Astrocyte of the spinal cord (primary cell): ENCODE results near the gene FNIP2.
A peak's percentile ranks its signal among the peaks of the same experiment; 100 is the strongest.

Source experiments
- DNase-seq: peaks from one replicate; pipeline ENCODE4 v3.0.0; 2011; ENCODE audit warnings: low read depth, low spot score
- H3K4me3 ChIP-seq: 2 replicates; pipeline ENCODE4 v1.5.1; 2011; ENCODE audit warnings: low read depth, mild to moderate bottlenecking, low read length, moderate library complexity
- in situ Hi-C: cut with HindIII; loops from 2 replicates; pipeline ENCODE4 v1.10.0; 2017; ENCODE audit warnings: low sequenced_read_pairs
- TF ChIP-seq, protein P1 (sequence below): IDR thresholded peaks from 2 replicates; pipeline ENCODE4 v1.5.1; 2012; ENCODE audit warnings: low read depth, mild to moderate bottlenecking, low read length, inconsistent platforms

The FNIP2 gene

DNA sequence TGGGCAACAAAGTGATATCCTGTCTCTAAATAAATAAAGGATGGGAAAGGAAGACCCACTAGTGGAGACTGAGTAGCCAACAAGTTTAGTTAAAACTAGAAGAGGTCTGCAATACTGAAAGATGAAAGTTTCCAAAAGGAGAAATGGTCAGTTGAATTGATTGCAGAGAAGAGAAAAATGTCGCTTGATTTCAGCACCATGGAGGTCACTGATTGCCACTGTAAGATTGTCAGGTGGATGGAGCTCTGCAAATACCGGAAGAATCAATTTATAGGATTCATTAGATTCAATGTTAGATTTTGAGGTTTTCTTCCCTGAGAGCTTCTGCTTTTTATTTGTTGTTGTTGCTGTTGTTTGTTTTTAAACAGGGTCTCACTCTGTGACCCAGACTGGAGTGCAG, 5.4 kb upstream of the FNIP2 start:
- DNase-seq = no peak
- H3K4me3 ChIP-seq = no peak overlapping the region
- TF ChIP-seq, protein P1, sequence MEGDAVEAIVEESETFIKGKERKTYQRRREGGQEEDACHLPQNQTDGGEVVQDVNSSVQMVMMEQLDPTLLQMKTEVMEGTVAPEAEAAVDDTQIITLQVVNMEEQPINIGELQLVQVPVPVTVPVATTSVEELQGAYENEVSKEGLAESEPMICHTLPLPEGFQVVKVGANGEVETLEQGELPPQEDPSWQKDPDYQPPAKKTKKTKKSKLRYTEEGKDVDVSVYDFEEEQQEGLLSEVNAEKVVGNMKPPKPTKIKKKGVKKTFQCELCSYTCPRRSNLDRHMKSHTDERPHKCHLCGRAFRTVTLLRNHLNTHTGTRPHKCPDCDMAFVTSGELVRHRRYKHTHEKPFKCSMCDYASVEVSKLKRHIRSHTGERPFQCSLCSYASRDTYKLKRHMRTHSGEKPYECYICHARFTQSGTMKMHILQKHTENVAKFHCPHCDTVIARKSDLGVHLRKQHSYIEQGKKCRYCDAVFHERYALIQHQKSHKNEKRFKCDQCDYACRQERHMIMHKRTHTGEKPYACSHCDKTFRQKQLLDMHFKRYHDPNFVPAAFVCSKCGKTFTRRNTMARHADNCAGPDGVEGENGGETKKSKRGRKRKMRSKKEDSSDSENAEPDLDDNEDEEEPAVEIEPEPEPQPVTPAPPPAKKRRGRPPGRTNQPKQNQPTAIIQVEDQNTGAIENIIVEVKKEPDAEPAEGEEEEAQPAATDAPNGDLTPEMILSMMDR = no peak
- in situ Hi-C loops = no loop called here

DNA sequence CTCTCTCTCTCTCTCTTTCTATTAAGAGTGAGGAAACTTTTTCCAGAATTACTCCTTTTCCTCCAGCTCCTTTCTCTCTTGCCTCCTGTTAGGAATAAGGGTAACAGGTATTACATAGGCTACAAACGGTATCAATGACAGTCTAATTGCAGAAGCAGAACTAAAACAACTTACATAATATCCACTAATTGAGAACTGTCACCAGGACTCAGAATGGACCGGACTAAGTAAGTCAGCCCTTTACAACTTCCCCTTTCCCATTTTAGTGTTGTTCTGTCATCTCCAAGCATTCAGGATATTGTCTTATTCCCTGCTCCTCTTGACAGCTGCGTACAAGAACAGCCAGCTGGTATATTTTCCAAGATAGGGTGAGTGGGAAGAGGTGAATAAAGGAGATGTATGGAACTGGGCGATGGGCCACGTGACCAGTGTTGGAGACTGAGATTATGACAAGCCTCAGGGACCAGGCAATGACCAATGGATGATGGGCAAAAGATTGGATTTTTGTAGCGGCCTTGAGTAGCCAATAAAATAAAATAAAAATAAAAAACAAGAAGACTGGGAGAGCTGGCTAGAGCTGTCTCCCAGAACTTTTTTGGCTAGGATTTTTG, 2.3 kb upstream of the FNIP2 start:
- H3K4me3 ChIP-seq = no peak overlapping the region
- in situ Hi-C loops = no loop called here
- TF ChIP-seq, protein P1 = no peak
- no peak for DNase-seq

DNA sequence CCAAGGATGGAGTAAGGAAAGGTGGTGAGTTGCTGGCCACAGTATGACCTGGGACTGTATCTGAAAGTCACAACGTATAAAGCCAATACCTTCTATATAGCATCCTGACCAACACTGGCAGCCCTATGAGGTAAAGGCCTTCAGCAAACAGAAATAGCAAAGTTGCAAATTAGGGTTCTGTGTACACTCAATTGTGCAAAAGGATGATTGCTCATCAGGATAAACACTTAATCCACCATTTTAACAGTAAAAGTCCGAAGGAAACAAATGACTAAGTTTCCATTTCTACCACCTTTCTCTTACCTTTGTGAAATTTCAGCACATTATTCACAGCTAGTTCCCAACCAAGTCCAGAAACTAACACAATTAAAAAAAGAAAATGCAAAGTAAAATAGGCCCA, 1.4 kb upstream of the FNIP2 start:
- H3K4me3 ChIP-seq = no peak overlapping the region
- TF ChIP-seq, protein P1 = no peak
- in situ Hi-C loops = no loop called here
- DNase-seq = no peak

DNA sequence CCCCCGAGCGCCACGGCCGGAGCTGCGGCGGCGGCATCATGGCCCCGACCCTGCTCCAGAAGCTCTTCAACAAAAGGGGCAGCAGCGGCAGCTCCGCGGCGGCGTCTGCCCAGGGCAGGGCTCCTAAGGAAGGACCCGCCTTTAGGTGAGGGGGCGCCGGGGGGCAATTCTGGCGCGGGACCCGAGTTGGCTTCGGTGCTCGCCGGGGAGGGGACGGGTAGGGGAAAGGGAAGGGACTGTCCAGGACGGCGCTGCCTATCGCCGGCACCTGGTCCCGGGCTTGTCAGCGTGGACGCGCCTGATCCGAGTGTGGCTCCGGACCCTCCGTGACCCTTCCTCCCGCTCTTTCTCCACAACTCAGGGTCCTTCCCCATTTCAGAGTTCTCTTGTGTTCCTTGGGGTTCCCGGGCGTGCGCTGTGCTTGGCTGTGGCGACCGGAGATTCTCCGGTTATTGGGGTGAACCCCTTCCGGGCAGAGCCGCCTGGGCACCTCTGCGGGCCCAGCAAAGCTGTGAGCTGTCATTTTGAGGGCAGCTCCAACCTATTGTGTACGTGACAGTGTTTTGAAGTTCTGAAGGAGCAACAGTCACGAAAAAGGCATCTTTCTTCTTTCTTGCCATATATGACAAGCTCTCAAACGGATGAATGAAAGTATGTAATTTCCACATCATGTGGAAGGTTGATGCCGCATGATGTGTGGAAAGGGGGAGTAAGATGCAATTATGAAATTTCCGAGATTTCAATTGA, 522 bp downstream of the FNIP2 start:
- no peak for DNase-seq
- TF ChIP-seq, protein P1 = no peak
- H3K4me3 ChIP-seq = peak overlapping the region; percentile 83
- in situ Hi-C loops = no loop called here

DNA sequence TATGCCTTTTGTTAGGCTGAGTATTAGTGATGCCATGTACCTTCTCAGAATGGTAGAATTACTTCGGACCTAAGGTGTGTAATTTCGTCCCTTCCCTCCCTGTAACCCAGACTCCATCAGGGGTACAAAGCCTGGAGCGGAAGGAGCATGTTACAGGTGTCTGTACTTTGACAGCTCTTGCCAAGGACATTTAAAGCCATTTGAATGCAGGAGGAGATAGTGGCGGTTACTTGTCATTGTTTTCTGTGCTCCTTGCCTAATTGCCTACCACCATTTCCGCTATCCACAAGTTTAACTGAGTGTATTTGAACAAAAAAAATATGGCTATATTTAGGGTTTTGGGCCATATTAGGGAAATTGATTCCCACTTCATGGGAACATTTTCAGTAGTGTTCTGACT, 1.8 kb downstream of the FNIP2 start:
- DNase-seq = no peak
- TF ChIP-seq, protein P1 = no peak
- H3K4me3 ChIP-seq = no peak overlapping the region
- in situ Hi-C loops = no loop called here

DNA sequence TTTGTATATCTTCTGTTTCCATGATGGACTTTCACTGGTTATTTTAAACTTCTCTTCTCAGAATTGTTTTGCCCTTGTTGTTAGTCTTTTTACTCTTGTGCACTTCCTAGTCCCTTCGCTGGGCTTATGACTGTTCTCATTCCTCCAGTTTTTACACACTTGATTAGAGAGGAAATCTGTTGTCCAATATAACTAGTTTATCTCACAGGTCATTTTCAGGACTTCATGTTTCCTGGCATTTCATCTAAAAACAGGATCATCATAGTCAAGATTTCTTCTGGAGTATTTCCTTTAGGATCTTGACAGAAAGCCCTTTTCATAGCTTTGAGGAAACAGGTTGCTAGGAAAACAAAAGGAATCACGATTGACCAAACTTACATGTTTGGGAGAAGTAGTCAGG, 3.0 kb downstream of the FNIP2 start:
- no peak overlapping the region for H3K4me3 ChIP-seq
- in situ Hi-C loops = no loop called here
- no peak for DNase-seq
- TF ChIP-seq, protein P1 = no peak
